ENCODE data around the gene SKIC8.

SKIC8 gene

DNA sequence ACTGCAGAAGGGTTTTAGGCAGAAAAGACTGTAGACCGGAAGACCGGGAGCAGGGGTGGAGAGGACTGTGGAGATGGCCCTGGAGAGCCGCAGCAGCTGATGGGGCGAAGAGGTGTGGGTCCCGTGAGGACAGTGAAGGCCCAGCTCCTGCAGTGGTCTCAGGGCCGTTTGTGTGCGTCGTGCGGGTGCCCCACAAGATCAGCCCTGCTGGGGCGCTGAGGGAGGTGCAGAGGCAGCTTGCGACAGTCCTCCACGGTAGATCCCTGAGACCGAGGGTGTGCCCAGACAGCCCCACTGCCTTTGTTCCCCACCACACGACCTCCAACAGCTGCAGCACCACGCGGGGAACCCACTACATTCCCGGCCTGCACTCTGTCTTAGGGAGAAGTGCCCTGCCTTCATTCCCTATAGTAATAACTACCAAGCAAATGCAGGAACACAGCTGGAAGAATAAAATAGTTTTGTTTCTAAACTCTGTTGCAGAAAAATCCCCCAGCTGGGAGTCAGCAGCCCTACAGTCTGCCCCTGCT is 21.7 kb upstream of the SKIC8 start:
- DNase-seq, result no peak

DNA sequence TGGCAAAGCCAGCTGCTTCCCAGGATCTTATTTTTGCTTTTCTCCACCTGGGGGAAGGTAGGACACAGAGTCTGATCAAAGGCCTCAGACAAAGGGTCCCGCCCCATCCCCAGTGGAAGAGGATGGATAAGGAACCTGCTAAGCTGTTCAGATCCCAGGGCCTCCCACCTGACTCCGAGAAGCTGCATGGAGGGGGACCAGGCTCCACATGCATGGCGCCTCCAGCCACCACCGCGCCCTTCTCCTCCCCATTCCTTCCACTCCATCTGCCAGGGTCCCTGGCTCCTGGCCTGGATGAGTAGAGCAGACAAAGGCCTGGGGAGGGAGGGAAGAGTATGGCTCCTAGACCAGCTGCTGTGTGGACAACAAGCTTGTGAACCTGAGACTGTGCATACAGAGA is 20.8 kb upstream of the SKIC8 start:
- DNase-seq, result no peak

DNA sequence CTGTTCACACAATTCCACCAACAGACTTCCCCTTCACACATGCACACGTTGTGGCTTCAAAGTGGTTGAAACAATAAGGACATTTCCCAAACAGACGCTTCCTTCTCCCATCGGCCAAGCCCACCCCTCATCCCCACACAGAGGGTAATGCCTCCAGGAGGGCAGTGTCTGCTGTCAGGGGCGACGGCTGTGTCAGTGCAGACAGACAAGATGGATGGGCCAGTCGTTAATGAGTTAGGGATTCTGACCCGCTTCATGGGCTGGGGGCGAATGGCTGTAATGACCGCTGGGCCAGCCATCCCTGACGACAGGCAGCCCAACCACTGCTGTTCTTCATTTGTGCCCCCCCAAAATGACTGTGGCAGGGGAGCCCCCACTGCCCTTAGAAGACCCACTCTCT is 20.2 kb upstream of the SKIC8 start:
- DNase-seq, result no peak

DNA sequence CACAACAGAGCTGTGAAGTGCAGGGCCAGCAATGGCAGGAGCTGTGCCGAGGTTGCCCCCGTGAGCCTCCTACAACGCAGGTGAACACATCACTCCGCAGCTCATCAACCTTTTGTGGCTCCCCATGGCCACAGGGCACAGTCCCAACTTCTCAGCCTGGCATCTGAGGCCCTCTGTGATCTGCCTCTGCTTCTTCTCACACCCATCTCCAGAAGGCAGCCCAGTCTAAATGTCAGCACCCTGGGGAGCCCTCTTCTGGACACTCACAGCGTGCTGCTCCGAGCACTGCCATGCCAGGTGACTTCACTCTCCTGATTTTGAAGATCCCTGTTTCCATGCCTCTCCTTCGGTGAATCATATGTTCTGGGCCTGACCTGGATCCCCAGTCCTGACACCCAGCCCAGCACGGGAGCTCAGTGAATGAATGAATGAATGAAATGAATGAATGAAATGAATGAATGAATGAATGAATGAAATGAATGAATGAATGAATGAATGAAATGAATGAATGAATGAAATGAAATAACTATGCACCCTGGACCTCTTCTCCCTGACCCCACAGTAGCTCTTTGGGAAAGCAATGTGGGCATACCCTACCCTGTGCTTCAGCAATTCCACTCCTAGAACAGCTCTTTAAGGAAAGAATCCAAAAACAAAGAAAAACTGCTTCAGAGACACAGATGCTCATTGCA is 17.9 kb upstream of the SKIC8 start:
- no peak for DNase-seq

DNA sequence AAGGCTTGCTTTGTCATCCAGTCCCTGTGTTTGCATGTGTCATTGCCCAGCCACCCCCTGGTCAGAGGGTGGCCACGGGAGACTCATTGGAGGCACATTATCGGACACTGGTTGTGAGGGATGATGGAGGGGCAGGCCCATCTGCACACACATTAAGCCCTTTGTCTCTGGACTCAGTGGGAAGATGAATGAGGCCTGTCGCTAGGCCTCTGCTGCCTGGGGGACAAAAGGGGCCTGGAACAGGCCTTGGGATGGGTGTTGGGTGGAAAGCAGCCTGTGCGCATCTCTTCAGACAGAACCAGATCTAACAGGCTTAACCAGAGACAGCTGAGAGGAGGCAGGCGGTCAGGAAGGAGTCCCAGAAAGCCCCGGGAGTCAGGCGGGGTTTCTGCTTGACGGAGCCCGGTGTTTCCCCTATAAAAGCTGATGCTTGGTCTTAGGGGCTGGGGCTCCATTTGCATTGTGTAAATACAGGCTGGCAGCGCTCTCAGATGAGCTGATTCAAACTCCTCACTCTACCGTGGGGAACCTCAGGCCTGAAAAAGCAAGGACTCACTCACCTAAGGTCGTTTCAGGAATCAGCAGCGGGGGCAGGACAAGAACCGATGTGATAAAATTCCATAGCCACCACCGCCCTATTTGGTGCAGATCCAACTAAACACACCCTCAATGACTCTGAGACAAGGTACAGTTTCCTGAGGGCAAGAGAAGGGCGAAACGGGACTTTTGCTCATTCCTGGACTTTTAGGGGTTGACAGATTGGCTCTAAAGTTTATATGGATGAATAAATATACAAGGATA is 17.1 kb upstream of the SKIC8 start:
- no peak for DNase-seq

DNA sequence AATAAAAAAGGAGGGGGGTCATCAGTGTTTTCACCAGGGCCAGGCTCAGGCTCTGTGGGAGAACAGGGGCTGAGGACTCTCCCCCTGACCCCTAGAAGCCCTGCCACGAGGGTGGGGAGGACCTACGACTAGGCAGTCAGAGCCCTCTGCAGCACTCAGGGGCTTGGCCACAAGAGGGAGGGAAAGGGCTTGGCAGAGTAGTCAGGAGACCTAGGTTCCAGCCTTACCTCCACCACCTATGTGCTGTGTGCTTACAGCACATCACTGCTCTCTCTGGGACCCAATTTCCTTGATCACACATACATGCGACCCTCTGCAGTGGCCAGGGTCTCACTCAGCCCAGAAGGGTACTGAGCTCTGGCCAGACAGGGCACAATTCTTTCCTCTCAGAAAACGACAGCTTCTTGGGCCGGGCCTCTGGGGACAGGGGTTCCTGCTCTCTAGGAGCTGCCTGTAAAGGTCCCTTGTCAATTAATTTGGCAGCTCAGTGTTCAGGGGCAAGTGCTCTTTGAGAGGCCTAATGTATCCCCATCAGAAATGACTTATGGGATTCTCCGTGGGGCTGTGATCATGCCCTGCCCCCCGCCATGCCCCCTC is 16.4 kb upstream of the SKIC8 start:
- DNase-seq, result no peak

DNA sequence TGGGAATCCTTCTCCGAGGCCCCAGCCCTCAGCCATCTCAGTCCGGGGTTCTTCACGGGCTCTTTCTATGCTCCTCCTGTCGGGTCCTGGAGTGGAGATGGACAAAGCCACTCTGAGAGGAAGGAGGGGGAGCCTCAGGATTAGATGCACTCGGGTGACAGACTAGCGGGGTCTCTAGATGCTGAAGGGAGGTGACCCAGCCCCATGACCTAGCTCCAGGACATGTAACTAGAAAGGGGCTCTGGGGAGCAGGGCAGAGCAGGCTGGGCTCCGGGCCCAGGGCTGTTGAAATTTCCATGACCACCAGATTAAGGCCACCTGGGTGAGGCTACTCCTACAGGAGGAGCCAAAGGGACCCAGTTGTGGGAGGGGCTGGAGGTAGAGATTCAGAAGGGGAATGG is 14.8 kb upstream of the SKIC8 start:
- DNase-seq, result no peak

DNA sequence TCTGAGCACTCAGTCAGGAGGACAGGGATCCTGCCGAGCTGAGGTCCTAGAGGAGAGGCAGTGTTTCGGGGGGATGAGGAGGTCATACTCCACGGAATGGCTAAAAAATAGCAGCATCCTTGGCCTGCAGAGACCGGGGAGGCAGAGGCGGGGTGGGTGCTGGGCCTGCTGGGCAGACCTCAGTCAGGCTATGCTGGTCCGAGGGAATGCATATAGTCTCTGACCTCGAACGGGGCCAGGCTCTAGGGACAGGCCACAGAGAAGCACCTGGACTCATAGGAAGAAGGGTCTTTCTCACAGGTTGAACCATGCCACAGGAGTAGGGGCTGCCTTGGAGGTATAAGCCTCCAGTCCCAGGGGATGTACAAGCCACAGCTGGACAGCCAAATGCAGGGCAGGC is 14.0 kb upstream of the SKIC8 start:
- DNase-seq, result no peak

DNA sequence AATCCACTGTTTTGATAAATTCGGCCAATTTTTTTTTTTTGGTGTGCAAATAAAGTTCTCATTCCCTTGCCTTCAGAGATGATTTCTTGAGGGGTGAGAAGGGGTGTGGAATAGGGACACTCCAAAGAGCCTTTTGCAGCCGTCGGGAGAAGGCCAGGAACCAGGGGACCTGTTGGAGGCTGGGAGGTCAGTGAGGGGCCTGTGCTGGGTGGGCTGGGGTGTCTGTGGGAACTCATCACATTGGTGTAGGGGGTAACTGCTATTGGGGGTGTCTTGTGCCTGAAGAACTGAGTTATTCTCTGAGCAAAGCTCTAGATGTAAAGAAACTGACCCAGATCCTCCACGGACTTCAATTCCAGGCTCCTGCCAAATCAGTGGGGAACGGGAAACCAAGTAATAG is 13.5 kb upstream of the SKIC8 start:
- DNase-seq, result no peak

DNA sequence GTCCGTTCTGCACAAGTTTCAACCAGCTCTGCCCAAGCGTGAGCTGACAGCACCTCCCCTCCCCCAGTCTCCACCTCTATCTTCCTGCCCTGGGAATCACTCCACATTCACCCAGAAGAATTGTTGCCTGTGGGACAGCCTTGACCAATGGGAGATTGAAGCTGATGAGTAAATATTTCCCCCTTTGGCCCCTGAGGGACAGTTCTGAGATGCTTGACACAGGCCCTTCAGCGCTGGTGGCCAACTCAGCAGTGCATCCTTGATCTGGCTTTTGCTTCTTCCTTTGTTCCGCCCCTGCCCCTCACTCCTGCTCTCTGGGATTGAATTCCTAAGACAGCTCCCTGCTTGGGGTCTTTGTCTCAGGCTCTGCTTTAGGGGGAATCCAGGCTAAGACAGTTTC is 13.1 kb upstream of the SKIC8 start:
- no peak for DNase-seq

DNA sequence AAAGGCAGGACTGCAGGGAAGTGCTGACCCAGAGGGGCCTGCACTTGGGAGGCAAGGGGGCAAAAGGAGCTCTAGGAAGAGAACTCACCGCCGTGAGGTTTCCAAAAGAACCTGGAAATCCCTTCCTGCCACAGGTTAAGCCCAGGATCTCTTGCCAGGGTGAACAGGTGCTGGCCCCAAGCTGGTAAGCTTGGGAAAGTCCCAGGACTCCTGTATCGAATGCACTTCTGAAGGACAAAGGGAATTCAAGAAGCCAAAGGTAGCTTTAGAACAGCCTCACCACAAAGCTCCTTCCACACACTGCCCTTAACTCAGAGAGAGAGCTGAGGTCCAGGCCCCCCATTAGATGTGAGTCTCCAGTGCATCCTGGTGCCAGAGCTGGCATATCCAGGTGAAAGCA is 11.9 kb upstream of the SKIC8 start:
- DNase-seq, result no peak

DNA sequence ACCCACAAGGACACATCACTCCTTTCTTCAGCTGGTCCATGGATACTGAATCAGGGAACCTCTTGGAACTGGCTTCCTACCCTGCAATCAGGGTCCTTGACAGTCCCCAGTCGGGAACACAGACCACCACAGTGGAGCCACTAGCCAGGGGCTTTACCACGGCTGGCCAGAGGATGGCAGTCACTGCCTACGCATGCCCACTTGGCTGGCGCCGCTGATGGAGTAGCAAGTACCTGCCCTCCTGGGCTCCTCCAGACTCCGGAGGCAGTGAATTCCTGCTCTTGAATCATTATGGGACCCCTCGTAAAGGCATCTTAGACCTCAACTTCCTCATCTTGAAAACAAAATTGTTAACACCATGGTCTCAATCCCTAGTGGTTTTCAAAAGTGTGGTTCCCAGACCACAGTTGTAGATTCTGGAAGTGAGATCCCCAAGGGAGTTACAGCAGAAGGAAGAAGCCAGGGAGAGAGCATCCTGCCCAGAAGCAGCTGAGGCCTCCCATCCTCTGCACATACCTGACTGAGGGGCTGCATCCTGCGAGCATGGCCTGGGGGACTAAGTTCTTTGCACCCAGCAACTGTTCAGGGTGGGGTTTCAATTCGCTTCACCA is 9.1 kb upstream of the SKIC8 start:
- DNase-seq, result peak; percentile 48

DNA sequence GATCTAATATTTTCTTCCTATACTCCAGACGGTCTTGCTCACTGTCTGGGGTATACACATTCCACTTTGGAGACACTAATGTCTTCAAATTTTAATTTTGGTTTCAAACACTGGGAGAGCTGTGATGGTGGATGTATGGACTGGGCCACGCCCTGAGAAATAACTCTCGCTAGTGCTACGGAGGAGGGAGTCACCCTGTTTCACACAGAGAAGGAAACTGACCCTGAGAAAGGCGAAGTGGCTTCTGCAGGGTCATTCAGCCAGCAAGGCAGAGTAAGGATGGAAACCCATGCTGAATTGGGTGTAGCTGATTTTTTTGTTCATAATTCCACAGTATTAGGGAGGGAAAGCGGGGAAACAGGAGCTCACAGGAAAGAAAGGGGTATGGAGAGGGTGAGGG is 8.6 kb upstream of the SKIC8 start:
- no peak for DNase-seq

DNA sequence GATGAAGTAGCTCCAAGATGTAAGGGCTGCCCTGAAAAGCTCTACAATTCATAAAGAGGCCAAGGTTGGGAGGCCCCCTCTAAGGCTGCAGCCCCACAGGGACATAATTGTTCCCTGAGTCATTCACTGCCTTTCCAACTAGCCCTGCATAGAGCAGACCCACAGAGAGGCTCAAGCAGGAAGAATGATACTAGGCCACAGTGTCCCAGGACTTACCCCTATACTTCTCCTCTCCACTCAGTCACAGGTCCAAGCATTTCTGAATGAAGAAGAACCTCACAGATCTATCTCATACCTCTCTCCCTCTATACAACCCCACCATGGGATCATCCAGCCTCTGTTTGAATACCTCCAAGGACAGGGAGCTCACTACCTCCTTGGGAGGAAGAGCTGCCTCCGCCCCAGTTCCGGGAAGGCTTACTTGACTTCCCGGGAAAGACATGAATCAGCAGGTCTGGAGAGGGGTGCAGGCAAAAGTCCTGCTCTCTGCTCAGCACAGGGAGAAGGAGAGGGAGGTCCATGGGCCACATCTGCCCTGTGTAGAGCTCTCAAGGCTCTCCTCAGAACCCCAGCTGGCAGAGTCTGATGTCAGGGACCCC is 6.9 kb upstream of the SKIC8 start:
- peak; percentile 51 for DNase-seq

DNA sequence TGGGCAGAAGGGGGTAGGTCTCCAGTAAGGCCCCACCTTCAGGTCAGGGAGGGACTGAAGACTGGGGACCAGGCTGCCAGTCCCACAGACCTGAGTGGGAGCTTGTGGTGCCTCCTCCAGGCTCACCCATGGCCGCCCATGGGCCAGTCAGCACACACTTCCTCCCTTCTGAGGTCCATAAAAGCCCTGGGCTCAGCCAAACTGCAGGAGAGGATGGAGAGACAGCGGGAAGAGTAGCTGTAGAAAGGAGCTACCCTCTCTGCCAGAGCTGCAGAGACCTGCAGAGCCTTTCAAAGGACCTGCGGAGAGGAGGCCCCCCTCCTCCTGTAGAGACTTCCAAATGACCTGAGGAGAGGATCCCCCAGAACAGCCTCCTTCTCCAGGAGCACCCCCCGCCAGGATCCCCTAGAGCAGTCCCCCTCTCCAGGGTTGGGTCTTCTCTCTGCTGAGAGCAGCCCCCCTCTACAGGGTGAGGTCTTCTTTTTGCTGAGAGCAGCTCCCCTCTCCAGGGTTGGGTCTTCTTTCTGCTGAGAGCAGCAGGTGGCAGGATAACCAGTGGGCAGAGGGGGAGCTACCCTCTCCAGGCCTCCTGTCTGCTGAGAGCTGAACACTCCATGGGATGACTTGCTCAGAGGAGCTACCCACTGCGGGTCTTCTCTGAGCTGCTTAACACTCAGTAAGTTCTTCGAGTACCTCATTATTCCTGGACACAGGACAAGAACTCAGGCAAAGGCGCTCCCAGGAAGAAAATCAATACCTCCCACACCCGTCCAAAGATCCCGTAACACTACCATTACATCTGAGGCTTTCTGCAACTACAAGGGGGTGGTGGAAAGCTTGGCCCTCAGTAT is 5.0 kb upstream of the SKIC8 start:
- DNase-seq, result no peak

DNA sequence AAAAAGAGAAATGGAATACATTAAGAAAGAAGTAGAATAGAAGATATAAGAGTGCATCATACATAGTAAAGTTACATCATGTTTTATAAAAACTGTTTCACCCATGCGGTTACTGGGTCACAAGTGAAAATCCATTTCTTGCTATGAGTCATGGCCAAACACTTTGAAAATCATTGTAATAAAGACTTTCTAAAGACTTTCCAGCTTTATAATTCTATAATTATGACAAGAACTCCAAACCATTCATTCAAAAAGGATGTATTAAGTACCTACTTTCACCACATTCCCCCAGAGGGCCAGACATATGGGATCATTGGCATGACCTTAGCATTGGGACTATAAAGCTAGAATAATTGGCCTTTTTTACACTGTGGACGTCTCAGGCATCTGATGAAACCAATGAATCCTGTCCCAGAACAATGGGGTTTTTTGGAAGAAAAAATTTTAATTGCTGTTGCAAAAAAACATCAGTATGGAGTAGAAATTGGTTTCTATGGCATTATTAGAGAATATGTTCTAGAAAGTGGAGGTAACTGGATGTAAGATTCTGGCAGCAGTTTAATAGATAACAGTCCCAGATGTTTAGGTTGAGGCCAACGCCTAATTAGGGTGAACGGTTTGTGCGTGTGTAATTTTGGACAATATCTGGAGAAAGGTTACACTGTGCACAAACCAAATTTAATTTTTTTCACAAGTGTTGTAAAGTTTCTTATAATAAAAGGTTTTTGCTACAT is 3.3 kb upstream of the SKIC8 start:
- DNase-seq, result no peak

DNA sequence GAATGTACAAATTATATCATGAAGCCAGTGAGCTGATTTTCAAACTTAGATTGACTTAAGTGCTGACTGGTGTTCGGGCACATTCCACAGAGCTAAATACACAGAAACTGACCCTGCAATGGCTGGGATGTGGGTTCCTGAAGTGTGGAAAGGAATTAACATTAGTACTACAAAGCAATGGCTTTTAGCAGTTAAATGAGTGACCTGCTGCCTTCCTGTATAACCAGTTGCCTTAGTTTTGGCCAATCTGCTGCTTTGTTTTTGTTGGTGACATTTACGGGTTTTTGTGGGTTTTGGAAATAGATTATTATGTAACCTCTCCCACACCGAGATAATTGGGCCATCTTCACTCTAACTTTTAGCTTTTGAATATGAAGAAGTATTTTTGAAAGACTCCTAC is 2.4 kb upstream of the SKIC8 start:
- DNase-seq, result no peak

DNA sequence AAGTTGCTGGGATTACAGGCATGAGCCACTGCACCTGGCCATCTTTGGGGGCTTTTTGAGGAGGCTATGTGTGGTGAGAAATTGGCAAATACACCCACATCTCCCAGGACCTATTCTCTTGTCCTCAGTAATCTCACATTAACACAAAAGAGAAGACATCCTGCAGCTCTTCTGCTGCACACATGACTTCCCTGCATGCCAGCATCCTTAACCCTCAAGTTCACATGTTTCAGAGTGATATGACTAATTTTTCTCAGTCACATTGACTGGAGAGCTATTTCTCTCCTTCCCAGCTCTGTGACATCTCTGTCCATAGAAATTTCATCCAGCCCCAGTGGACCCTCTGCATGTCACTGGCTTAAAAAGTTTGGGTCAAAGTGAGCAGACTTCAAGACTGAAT is 1.9 kb upstream of the SKIC8 start:
- DNase-seq, result no peak

DNA sequence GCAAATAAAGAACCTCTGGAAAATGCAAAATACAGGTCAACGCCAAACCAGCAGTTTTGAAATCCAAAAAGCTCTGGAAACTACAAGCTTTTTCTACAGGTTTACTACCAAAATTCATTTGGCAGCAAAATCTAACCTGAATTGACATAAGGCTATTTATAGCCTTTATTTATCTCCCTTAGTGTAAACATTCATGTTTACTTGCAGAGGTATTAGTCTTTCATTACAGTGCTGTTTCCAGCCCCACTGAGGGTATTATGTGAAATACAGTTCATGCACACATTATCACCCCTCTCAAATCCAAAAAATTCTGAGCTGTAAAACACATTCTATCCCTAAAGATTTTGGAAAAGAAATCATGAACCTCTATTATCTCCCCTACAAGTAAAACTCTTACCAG is 7.2 kb downstream of the SKIC8 start:
- no peak for DNase-seq

DNA sequence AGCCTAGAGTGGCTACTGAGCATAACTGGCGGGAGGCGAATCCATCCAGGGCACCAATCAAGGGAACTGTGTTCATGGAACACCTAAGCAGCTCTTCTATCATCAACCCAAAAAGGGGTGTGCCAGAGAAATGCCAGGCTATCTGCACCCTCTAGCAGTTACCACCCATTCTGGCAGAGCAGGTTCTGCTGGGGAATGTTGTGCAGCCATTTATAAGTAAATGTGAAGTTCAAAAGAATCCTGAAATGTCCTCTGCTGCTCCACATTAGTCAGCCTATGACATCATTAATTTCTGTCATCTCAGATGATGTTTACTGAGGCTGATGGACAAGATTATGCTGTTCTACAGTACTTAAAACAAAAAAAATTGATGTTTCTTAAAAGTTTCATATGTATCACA is 7.7 kb downstream of the SKIC8 start:
- DNase-seq, result no peak

DNA sequence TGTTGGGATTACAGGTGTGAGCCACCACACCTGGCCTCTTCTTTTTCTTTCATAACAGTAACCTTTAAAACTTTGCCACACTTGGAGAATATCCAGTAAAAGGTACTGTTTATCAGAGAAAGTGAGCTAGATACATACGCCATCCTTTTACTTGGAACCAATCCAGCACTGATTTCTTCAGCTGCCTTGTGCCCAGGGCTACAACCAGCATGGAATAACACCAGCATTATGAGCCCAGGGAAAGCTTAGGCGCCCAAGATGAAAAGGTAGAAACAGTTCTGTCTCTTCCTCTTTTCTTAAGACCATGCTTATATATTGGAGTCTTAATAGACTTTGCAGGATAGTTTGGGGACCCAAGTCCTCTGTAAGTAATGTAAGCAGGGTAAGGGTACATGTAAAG is 8.4 kb downstream of the SKIC8 start:
- no peak for DNase-seq

DNA sequence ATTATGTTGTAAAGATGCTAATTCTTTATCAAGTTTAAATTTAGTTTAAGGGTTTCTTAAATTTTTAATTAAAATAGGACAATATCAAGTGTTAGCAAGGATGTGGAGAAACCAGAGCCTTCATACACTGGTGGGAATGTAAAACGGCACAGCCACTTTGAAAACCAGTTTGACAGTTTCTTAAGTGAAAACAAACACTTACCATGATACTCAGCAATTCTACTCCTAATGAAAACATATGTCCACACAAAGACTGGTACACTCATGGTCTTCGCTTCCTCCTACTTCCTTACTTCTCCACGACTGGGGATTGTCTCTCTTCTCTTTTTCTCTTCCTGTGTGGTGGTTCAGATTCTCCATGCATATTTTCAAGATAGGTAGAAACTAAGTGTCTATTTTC is 9.2 kb downstream of the SKIC8 start:
- no peak for DNase-seq

Measured in kidney glomerular epithelial cell (primary cell).